ENCODE data around the gene TNFRSF14.

TNFRSF14 gene

GRCh38 chr1:2602311-2602835, 46.2 kb downstream of the TNFRSF14 start:
- H3K4me3 ChIP-seq (ENCODE audit: control insufficient read depth, low read depth, low read length) = no peak overlapping the region
- no peak for DNase-seq (ENCODE audit: low read depth)
- no peak for TF ChIP-seq CTCF (IDR thresholded peaks at IDR 0.05; ENCODE audit: control insufficient read depth, insufficient read depth, low read depth, low read length, missing control alignments)

DNA sequence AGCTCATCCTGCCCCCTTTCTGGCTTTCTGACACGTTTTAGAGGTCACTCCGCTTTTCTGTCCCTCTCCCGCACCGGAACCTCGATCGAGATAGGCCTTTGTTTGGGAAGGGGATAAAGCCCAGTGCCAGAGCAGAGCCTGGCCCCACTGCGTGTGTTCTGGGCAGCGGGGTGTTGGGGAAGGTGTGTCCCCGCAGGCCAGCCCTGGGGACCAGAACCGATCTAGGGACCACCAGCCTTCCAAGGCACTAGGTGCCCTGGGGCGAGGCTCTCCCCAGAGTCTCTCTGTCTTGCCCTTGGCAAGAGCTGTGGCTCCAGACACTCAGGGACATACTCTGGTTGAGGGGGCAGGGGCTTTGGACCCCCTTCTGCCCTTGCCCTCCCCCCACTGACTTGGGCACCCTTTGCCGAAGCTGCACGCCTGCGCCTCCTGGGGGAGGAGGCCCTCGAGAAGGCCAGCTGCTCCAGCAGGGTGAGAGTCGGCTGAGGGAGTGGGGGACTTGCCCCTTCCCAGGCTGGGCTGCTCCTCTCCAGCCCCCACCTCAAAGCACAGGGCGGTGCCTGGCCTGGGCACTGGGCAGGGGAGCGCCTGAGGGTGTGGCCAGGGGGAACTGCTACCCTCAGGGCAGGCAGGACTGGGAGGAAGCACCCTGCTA, 46.8 kb downstream of the TNFRSF14 start:
- TF ChIP-seq CTCF (IDR thresholded peaks at IDR 0.05; ENCODE audit: control insufficient read depth, insufficient read depth, low read depth, low read length, missing control alignments) = no peak

GRCh38 chr1:2603521-2604155, 47.5 kb downstream of the TNFRSF14 start:
- no peak for DNase-seq (ENCODE audit: low read depth)
- no peak for TF ChIP-seq CTCF (IDR thresholded peaks at IDR 0.05; ENCODE audit: control insufficient read depth, insufficient read depth, low read depth, low read length, missing control alignments)
- no peak overlapping the region for H3K4me3 ChIP-seq (ENCODE audit: control insufficient read depth, low read depth, low read length)

More for the DNA sequence above, 46.8 kb downstream of the TNFRSF14 start:
- no peak overlapping the region for H3K4me3 ChIP-seq (ENCODE audit: control insufficient read depth, low read depth, low read length)
- DNase-seq (ENCODE audit: low read depth) = no peak

DNA sequence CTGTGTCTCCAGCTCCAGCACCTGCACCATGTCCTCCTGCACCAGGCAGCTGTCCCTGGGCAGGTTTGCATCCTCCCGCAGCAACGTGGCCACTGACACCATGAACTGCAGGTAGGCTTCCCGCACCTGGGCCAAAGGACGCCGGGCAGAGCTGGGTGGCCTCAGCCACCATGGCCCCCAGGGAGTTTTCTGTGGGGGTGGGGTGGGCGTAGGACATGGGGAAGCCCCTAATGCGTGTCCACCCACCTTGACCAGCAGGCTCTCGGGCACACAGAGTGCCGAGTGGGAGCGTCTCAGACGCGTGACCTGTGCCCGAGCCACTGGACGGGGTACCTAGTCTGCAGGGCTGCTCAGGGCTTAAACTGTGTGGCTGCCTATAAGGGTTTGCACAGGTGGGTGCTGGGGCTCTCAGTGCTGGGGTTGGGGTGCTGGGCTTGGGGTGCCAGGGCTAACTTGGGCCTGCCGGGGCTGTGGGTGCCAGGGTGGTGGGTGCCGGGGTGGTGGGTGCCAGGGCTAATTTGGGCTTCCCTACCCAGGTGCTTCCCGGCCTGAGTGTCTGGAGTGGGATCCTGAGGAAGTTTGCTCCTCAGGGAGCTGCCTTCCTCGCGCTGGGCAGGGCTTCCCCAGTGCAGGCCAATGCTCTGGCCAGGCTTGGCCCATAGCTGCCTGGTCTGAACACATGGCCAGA, 48.1 kb downstream of the TNFRSF14 start:
- TF ChIP-seq CTCF (IDR thresholded peaks at IDR 0.05; ENCODE audit: control insufficient read depth, insufficient read depth, low read depth, low read length, missing control alignments) = no peak
- no peak overlapping the region for H3K4me3 ChIP-seq (ENCODE audit: control insufficient read depth, low read depth, low read length)
- DNase-seq (ENCODE audit: low read depth) = no peak

DNA sequence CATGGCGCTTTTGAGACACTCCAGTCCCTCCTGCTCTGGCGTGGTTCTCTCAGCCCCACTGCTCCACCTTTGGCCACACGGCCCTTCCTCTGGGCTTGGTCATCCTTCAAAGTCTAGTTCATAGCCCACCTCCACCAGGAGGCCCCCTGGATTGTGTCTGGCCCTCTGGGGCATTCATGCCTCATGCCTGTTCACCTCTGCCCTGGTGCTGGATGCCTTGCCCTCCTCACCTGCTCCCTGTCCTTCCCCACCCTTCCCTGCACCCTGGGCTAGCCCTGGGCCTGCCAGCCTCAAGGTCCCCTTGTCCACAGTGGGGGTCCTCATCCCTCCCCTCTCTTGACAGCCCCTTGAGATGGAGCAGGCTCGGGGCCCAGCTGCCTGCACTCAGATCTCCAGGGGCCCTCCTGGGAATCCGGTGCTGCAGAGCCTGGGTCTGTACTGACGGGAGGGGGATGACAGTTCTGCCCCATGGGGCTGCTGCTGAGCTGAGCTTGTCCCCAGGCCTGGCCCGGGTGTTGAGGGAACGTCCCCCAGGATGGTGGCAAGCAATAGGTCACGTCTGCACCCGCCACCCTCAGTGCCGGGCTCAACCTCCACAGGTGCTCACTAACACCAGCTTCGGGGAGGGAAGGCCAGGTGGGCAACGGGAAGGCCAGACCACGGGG, 48.8 kb downstream of the TNFRSF14 start:
- DNase-seq (ENCODE audit: low read depth) = no peak
- no peak for TF ChIP-seq CTCF (IDR thresholded peaks at IDR 0.05; ENCODE audit: control insufficient read depth, insufficient read depth, low read depth, low read length, missing control alignments)
- H3K4me3 ChIP-seq (ENCODE audit: control insufficient read depth, low read depth, low read length) = no peak overlapping the region

Measured in AG09309 (cell line).